ENCODE measurements around the gene SP2.

SP2 gene

GRCh38 chr17:47895856-47896671, at the start of gene SP2:
SP2 (plus strand) TSS chr17:47896236; CDS start chr17:47896287, 51 bp downstream.
- peak; percentile 100 for DNase-seq

- DNase-seq = no peak
Observed at GRCh38 chr17:47846716-47847340, 49.2 kb upstream of the SP2 start.

- DNase-seq = peak; percentile 24 to 47
Observed at GRCh38 chr17:47847341-47848197, 48.5 kb upstream of the SP2 start.

- no peak for DNase-seq
Observed at GRCh38 chr17:47848198-47848513, 47.9 kb upstream of the SP2 start.

- no peak for DNase-seq
Observed at GRCh38 chr17:47850373-47850691, 45.7 kb upstream of the SP2 start.

GRCh38 chr17:47850692-47851573, 45.1 kb upstream of the SP2 start, which contains the start of gene SP6:
SP6 (minus strand) TSS chr17:47851163; CDS start chr17:47848429, 2,734 bp downstream.
- peak; percentile 34 to 65 for DNase-seq

- DNase-seq = no peak
Observed at GRCh38 chr17:47851764-47852112, 44.3 kb upstream of the SP2 start.

GRCh38 chr17:47852113-47852949, 43.7 kb upstream of the SP2 start:
- DNase-seq = no peak

GRCh38 chr17:47853616-47854015, 42.4 kb upstream of the SP2 start:
- DNase-seq = no peak

GRCh38 chr17:47855737-47856136, 40.3 kb upstream of the SP2 start:
- DNase-seq = no peak

- no peak for DNase-seq
Observed at GRCh38 chr17:47856830-47857229, 39.2 kb upstream of the SP2 start.

- DNase-seq = no peak
Observed at GRCh38 chr17:47857551-47858455, 38.2 kb upstream of the SP2 start.

GRCh38 chr17:47860386-47860785, 35.6 kb upstream of the SP2 start:
- no peak for DNase-seq

- DNase-seq = no peak
Observed at GRCh38 chr17:47862621-47863440, 33.2 kb upstream of the SP2 start.

- DNase-seq = no peak
Observed at GRCh38 chr17:47864791-47865216, 31.2 kb upstream of the SP2 start.

GRCh38 chr17:47866941-47867340, 29.1 kb upstream of the SP2 start:
- DNase-seq = no peak

- no peak for DNase-seq
Observed at GRCh38 chr17:47867813-47868533, 28.1 kb upstream of the SP2 start.

- no peak for DNase-seq
Observed at GRCh38 chr17:47869114-47869513, 26.9 kb upstream of the SP2 start.

- no peak for DNase-seq
Observed at GRCh38 chr17:47870056-47870455, 26.0 kb upstream of the SP2 start.
